Measurements from ENCODE around the gene ITGA3.
A peak's percentile ranks its signal among the peaks of the same experiment; 100 is the strongest.

Gene ITGA3

GRCh38 chr17:50110591-50111349 is 54.9 kb downstream of the ITGA3 start:
- DNase-seq (ENCODE audit: low spot score): no peak

- no peak for DNase-seq (ENCODE audit: low spot score)
These were observed 56.1 kb downstream of the ITGA3 start for GRCh38 chr17:50111673-50112655.

GRCh38 chr17:50112694-50113093 is 56.8 kb downstream of the ITGA3 start:
- DNase-seq (ENCODE audit: low spot score): no peak

- DNase-seq (ENCODE audit: low spot score): no peak
These were observed 57.9 kb downstream of the ITGA3 start for GRCh38 chr17:50113624-50114320.

- DNase-seq (ENCODE audit: low spot score): no peak
These were observed 58.5 kb downstream of the ITGA3 start for GRCh38 chr17:50114401-50114800.

GRCh38 chr17:50114849-50115357 is 59.0 kb downstream of the ITGA3 start:
- peak; percentile 45 for DNase-seq (ENCODE audit: low spot score)

- no peak for DNase-seq (ENCODE audit: low spot score)
These were observed 59.8 kb downstream of the ITGA3 start for GRCh38 chr17:50115756-50116155.

- DNase-seq (ENCODE audit: low spot score): no peak
These were observed 61.5 kb downstream of the ITGA3 start for GRCh38 chr17:50117202-50118051.

GRCh38 chr17:50118076-50118827 is 62.3 kb downstream of the ITGA3 start:
- no peak for DNase-seq (ENCODE audit: low spot score)

GRCh38 chr17:50118828-50119218 is 62.9 kb downstream of the ITGA3 start:
- DNase-seq (ENCODE audit: low spot score): no peak

- DNase-seq (ENCODE audit: low spot score): no peak
These were observed 64.8 kb downstream of the ITGA3 start for GRCh38 chr17:50120475-50121253.

GRCh38 chr17:50122945-50123344 is 67.0 kb downstream of the ITGA3 start:
- no peak for DNase-seq (ENCODE audit: low spot score)

- no peak for DNase-seq (ENCODE audit: low spot score)
These were observed 67.9 kb downstream of the ITGA3 start for GRCh38 chr17:50123649-50124349.

- DNase-seq (ENCODE audit: low spot score): no peak
These were observed 69.6 kb downstream of the ITGA3 start for GRCh38 chr17:50125420-50125997.

GRCh38 chr17:50127697-50128361 is 71.9 kb downstream of the ITGA3 start:
- no peak for DNase-seq (ENCODE audit: low spot score)

GRCh38 chr17:50128441-50129352 is 72.8 kb downstream of the ITGA3 start:
- DNase-seq (ENCODE audit: low spot score): no peak

- no peak for DNase-seq (ENCODE audit: low spot score)
These were observed 73.4 kb downstream of the ITGA3 start for GRCh38 chr17:50129353-50129727.
